GM23338 (cell line): ENCODE results near the gene REEP3. TPM values are rescaled to one million over a fixed set of nuclear protein-coding genes. Genes with fewer than 3 reads are reported as not detected.

Experiments
- ATAC-seq: fragments of 200-7000 bp; cut with Tn5 transposase; 3 replicates; pipeline ENCODE4 v1.9.1; 2020
- DNase-seq: peaks from one replicate; pipeline ENCODE4 v3.0.0-alpha.2; 2015; ENCODE audit warnings: low spot score
- H2AFZ ChIP-seq: fragments of 200-600 bp; sonication (generic); 2 replicates; pipeline ENCODE4 v1.8.0; 2016; ENCODE audit warnings: antibody characterized with exemption, mild to moderate bottlenecking, moderate library complexity
- H3F3A ChIP-seq: fragments of 200-600 bp; sonication (generic); replicated peaks from 2 replicates; pipeline ENCODE4 v1.8.0; 2017; ENCODE audit warnings: antibody characterized with exemption, mixed run types, low read depth
- H3K27ac ChIP-seq: fragments of 200-600 bp; sonication (generic); 2 replicates; pipeline ENCODE4 v1.6.1; 2016; ENCODE audit warnings: low read depth
- H3K27me3 ChIP-seq: fragments of 200-600 bp; sonication (generic); 2 replicates; pipeline ENCODE4 v1.8.0; 2016; ENCODE audit warnings: mild to moderate bottlenecking, mixed run types, moderate library complexity; ENCODE audit not compliant: insufficient read depth
- H3K36me3 ChIP-seq: fragments of 200-600 bp; sonication (generic); 2 replicates; pipeline ENCODE4 v1.8.0; 2016; ENCODE audit warnings: mild to moderate bottlenecking; ENCODE audit not compliant: insufficient read depth
- H3K4me1 ChIP-seq: fragments of 200-600 bp; sonication (generic); 2 replicates; pipeline ENCODE4 v1.8.0; 2016; ENCODE audit warnings: mild to moderate bottlenecking, moderate library complexity; ENCODE audit not compliant: insufficient read depth
- H3K4me2 ChIP-seq: fragments of 200-600 bp; sonication (generic); 2 replicates; pipeline ENCODE4 v1.7.1; 2017; ENCODE audit warnings: mixed run types
- H3K4me3 ChIP-seq: fragments of 200-600 bp; sonication (generic); 2 replicates; pipeline ENCODE4 v1.6.1; 2016; ENCODE audit warnings: mixed run types
- H3K79me2 ChIP-seq: fragments of 200-600 bp; sonication (generic); replicated peaks from 2 replicates; pipeline ENCODE4 v1.8.0; 2017; ENCODE audit warnings: mild to moderate bottlenecking; ENCODE audit not compliant: insufficient read depth
- H3K9me2 ChIP-seq: fragments of 200-600 bp; sonication (generic); 2 replicates; pipeline ENCODE4 v1.8.0; 2017; ENCODE audit not compliant: insufficient read depth
- H4K20me1 ChIP-seq: fragments of 200-600 bp; sonication (generic); replicated peaks from 2 replicates; pipeline ENCODE4 v1.8.0; 2017; ENCODE audit warnings: mild to moderate bottlenecking; ENCODE audit not compliant: insufficient read depth
- H3K27ac Mint-ChIP-seq: 2 replicates; pipeline ENCODE4 v1.8.0; 2020; ENCODE audit warnings: inconsistent platforms, mild to moderate bottlenecking, moderate library complexity, mixed read lengths
- H3K27me3 Mint-ChIP-seq: 3 replicates; pipeline ENCODE4 v1.8.0; 2022; ENCODE audit warnings: low read depth, mild to moderate bottlenecking, moderate library complexity, mixed read lengths, inconsistent platforms; ENCODE audit not compliant: insufficient read depth, poor library complexity
- H3K36me3 Mint-ChIP-seq: 3 replicates; pipeline ENCODE4 v1.8.0; 2021; ENCODE audit warnings: low read depth, mild to moderate bottlenecking, inconsistent platforms, moderate library complexity, mixed read lengths
- H3K4me1 Mint-ChIP-seq: 3 replicates; pipeline ENCODE4 v1.8.0; 2020; ENCODE audit warnings: mild to moderate bottlenecking, inconsistent platforms, mixed read lengths
- H3K4me3 Mint-ChIP-seq: 3 replicates; pipeline ENCODE4 v1.8.0; 2021; ENCODE audit warnings: moderate library complexity, mild to moderate bottlenecking, inconsistent platforms, mixed read lengths
- H3K9me3 Mint-ChIP-seq: 3 replicates; pipeline ENCODE4 v1.8.0; 2020; ENCODE audit warnings: moderate library complexity, mild to moderate bottlenecking, inconsistent platforms, mixed read lengths
- CREB1 ChIP-seq: fragments of 250-450 bp; sonication (Bioruptor Pico); IDR thresholded peaks from 2 replicates; pipeline ENCODE4 v1.5.0; 2020; ENCODE audit warnings: low read depth, mild to moderate bottlenecking, moderate library complexity
- EZH2 ChIP-seq: fragments of 200-600 bp; sonication (generic); IDR thresholded peaks from one replicate; pipeline ENCODE4 v1.8.0; 2017; ENCODE audit warnings: antibody characterized with exemption, mild to moderate bottlenecking, low read depth; ENCODE audit not compliant: unreplicated experiment
- EZH2phosphoT487 ChIP-seq: fragments of 200-600 bp; sonication (generic); IDR thresholded peaks from one replicate; pipeline ENCODE4 v1.8.1; 2018; ENCODE audit warnings: antibody characterized with exemption; ENCODE audit not compliant: unreplicated experiment
- JUNB ChIP-seq: IDR thresholded peaks from one replicate; pipeline ENCODE4 v1.6.1; 2016; ENCODE audit warnings: antibody characterized with exemption; ENCODE audit not compliant: unreplicated experiment
- NANOG ChIP-seq: IDR thresholded peaks from 2 replicates; pipeline ENCODE4 v1.6.1; 2016; ENCODE audit warnings: antibody characterized with exemption, borderline replicate concordance
- POLR2AphosphoS5 ChIP-seq: IDR thresholded peaks from 2 replicates; pipeline ENCODE4 v1.6.1; 2016; ENCODE audit warnings: antibody characterized with exemption, low read depth
- STAT1 ChIP-seq: IDR thresholded peaks from one replicate; pipeline ENCODE4 v1.6.1; 2016; ENCODE audit warnings: antibody characterized with exemption; ENCODE audit not compliant: unreplicated experiment
- ZNF114 ChIP-seq: fragments of 250-450 bp; sonication (Bioruptor Pico); IDR thresholded peaks from 2 replicates; pipeline ENCODE4 v1.5.0; 2020; ENCODE audit warnings: mild to moderate bottlenecking, moderate library complexity
- ZNF331 ChIP-seq: fragments of 250-450 bp; sonication (Bioruptor Pico); IDR thresholded peaks from 2 replicates; pipeline ENCODE4 v1.5.0; 2020; ENCODE audit warnings: low read depth, mild to moderate bottlenecking, moderate library complexity
- polyA plus RNA-seq: library from polyadenylated mRNA; unstranded; fragments of >200 nt; fragmentation: Nextera tagmentation; extraction: Ambion mirVana; gene quantifications from 2 replicates; pipeline ENCODE4 v1.2.1, GENCODE V29; 2016
- total RNA-seq: library from RNA; depleted of rRNA; stranded (reverse); fragments of >200 nt; shearing (Covaris generic); gene quantifications from 2 replicates; pipeline ENCODE4 v1.2.3, GENCODE V29; 2014
- TF ChIP-seq, protein P1 (sequence below): IDR thresholded peaks from 2 replicates; pipeline ENCODE4 v1.6.1; 2016; ENCODE audit warnings: antibody characterized with exemption
- TF ChIP-seq, protein P2 (sequence below): IDR thresholded peaks from one replicate; pipeline ENCODE4 v1.6.1; 2018; ENCODE audit warnings: antibody characterized with exemption; ENCODE audit not compliant: unreplicated experiment
- TF ChIP-seq, protein P3 (sequence below), 2 experiments: fragments of 200-600 bp in 1 of 2; sonication (generic) in 1 of 2; conservative IDR thresholded peaks; 2 replicates each; pipeline versions ENCODE4 v1.5.1 to v1.6.1; 2016 to 2017; ENCODE audit warnings: antibody characterized with exemption in 2 of 2, low read depth in 2 of 2, mild to moderate bottlenecking in 2 of 2, moderate library complexity in 1 of 2

REEP3 gene
- total and polyA plus RNA-seq, 2 experiments from 2014 or later: 29.5 to 48.7 TPM

DNA sequence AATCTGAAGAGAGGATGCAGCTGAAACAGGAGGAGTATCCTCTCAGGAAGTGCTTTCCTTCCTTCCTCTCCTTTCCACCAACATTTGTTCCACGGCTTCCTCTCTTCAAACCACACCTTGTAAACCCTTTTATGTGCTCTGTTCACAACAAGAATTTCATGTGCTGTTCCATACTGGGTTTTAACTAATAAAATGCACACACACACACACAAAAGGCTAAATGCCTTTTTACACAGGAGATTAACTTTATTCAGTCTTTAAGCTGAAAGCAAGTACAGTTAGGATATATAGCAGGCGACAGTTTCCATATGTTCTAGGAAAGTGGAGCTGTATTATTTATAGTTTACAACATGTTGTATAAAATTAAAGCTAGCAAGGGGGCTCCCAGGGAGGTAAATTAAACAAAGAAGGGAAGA, 106.7 kb downstream of the REEP3 start (continued):
- no peak for TF ChIP-seq CREB1
- no peak for TF ChIP-seq EZH2

DNA sequence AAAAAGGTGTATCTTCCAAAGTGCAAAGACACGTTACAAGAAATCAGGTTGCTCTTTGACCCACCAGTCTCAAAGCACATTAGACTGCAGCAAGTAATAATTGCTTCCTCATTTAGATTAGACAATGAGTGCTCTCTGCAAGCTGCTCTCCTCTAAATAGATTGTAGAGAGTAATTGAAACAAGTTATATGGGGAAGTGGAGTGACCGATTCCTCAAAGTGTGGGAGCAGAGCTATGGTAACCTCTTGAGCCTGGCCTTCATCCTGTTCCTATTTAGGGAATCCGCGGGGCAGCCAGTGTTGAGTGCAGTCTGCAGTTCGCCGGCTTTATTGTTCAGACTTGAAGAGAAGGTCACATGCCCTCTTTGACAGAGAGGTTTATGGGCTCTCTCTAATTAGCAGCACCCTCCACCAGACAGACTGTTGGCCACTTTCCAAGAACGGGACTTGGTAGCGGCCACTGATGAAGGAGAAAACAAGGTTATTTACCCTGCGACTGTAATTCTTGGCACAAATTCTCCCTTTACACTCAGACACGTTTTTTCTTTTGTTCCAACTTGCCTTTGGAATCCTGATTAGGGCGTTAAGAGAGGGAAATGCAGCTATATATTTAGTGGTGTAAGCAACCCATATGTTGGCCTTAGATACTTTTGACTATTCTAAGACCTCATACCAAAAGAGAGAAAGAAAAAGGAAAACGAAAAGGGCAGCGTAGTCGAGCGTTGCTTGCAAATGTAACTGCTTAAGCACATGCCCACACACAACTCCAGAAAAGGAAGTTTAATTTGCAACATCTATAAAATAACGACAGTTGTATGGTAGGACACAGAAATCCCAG, 107.5 kb downstream of the REEP3 start:
- peaks cover 53% of the 10 kb centered on the region for H3K4me1 Mint-ChIP-seq
- H3K27me3 Mint-ChIP-seq: peaks cover 6% of the 10 kb centered on the region
- no peaks in the 10 kb centered on the region for H3K9me3 Mint-ChIP-seq
- Histone ChIP-seq H3K4me1 (peaks cover 22% of the 10 kb centered on the region), H3K4me3 (peak overlapping the region; percentile 39), H3K4me2 (peak overlapping the region; percentile 65), H3K36me3 (no peaks in the 10 kb centered on the region), H3K9me2 (no peaks in the 10 kb centered on the region), H4K20me1 (no peaks in the 10 kb centered on the region), H3K27ac (peak overlapping the region; percentile 86), H3K79me2 (no peaks in the 10 kb centered on the region), H2AFZ (peak overlapping the region; percentile 53), H3K27me3 (no peaks in the 10 kb centered on the region), H3F3A (no peaks in the 10 kb centered on the region; the same call in 1 of the 2 replicates)
- peak overlapping the region; percentile 96 for H3K27ac Mint-ChIP-seq
- peak; percentile 9 for ATAC-seq
- peak overlapping the region; percentile 71 for H3K4me3 Mint-ChIP-seq
- DNase-seq: peak; percentile 64
- H3K36me3 Mint-ChIP-seq: no peaks in the 10 kb centered on the region
- TF ChIP-seq NANOG (no peak), ZNF331 (CRISPR knock-in tag) (no peak), STAT1 (no peak), POLR2AphosphoS5 (no peak), CREB1 (no peak), EZH2phosphoT487 (no peak), JUNB (no peak), ZNF114 (no peak), EZH2 (no peak)
- TF ChIP-seq, protein P1, sequence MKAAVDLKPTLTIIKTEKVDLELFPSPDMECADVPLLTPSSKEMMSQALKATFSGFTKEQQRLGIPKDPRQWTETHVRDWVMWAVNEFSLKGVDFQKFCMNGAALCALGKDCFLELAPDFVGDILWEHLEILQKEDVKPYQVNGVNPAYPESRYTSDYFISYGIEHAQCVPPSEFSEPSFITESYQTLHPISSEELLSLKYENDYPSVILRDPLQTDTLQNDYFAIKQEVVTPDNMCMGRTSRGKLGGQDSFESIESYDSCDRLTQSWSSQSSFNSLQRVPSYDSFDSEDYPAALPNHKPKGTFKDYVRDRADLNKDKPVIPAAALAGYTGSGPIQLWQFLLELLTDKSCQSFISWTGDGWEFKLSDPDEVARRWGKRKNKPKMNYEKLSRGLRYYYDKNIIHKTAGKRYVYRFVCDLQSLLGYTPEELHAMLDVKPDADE: no peak
- TF ChIP-seq, protein P2, sequence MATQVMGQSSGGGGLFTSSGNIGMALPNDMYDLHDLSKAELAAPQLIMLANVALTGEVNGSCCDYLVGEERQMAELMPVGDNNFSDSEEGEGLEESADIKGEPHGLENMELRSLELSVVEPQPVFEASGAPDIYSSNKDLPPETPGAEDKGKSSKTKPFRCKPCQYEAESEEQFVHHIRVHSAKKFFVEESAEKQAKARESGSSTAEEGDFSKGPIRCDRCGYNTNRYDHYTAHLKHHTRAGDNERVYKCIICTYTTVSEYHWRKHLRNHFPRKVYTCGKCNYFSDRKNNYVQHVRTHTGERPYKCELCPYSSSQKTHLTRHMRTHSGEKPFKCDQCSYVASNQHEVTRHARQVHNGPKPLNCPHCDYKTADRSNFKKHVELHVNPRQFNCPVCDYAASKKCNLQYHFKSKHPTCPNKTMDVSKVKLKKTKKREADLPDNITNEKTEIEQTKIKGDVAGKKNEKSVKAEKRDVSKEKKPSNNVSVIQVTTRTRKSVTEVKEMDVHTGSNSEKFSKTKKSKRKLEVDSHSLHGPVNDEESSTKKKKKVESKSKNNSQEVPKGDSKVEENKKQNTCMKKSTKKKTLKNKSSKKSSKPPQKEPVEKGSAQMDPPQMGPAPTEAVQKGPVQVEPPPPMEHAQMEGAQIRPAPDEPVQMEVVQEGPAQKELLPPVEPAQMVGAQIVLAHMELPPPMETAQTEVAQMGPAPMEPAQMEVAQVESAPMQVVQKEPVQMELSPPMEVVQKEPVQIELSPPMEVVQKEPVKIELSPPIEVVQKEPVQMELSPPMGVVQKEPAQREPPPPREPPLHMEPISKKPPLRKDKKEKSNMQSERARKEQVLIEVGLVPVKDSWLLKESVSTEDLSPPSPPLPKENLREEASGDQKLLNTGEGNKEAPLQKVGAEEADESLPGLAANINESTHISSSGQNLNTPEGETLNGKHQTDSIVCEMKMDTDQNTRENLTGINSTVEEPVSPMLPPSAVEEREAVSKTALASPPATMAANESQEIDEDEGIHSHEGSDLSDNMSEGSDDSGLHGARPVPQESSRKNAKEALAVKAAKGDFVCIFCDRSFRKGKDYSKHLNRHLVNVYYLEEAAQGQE: no peak
- TF ChIP-seq, protein P3, sequence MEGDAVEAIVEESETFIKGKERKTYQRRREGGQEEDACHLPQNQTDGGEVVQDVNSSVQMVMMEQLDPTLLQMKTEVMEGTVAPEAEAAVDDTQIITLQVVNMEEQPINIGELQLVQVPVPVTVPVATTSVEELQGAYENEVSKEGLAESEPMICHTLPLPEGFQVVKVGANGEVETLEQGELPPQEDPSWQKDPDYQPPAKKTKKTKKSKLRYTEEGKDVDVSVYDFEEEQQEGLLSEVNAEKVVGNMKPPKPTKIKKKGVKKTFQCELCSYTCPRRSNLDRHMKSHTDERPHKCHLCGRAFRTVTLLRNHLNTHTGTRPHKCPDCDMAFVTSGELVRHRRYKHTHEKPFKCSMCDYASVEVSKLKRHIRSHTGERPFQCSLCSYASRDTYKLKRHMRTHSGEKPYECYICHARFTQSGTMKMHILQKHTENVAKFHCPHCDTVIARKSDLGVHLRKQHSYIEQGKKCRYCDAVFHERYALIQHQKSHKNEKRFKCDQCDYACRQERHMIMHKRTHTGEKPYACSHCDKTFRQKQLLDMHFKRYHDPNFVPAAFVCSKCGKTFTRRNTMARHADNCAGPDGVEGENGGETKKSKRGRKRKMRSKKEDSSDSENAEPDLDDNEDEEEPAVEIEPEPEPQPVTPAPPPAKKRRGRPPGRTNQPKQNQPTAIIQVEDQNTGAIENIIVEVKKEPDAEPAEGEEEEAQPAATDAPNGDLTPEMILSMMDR (conservative IDR thresholded peaks at IDR 0.05; ENCODE audit: low read depth in 2 of 2): no peak
